Measurements from ENCODE around the gene AQP3.
"Not testable (repeated sequence)": the region's sequence is repeated elsewhere in the genome, so short reads cannot be mapped to it uniquely, and the experiment has no call there.

AQP3 gene

DNA sequence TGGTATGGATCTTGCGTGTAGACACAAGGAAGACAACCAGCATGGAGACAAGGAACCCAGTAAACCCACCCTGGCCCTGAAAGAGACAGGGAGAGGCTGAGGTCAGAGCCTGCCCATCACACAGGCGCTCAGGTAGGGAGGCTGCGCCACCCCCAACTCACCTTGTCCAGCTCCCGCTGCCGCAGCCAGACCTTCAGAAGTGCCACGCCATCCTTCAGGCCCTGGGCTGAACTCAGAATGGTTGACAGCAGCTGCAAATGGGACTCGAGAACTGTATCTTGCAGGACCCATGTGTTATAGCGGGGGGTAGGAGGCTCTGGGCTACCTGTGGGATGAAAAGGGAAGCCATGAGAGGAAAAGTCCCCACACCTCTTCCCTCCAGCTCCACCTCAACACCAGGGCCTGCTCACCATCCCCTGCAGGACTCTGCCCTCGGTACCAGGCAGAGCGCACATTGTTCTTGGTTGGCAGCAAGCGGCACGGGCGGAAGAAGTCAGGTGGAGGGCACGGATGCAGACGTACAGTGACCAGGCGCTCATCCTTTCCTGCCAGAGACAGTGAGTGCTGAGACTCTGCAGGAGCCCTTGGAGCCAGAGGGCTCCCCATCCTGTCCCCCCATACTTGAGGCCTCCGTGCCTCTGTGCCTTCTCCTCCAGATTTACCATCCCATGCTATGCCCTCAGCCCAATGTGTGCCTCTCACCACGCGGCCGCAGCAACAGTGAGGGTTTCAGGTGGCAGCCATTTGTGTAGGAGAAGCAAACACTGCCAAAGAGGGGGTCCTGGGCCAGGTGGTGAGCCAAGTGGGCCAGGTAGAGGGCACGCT is 21.6 kb upstream of the AQP3 start:
- TF ChIP-seq GATA1 (IDR thresholded peaks at IDR 0.05; ENCODE audit: low read depth, low read length) (no peak), POLR2A (IDR thresholded peaks at IDR 0.05; ENCODE audit: low read length) (no peak)

DNA sequence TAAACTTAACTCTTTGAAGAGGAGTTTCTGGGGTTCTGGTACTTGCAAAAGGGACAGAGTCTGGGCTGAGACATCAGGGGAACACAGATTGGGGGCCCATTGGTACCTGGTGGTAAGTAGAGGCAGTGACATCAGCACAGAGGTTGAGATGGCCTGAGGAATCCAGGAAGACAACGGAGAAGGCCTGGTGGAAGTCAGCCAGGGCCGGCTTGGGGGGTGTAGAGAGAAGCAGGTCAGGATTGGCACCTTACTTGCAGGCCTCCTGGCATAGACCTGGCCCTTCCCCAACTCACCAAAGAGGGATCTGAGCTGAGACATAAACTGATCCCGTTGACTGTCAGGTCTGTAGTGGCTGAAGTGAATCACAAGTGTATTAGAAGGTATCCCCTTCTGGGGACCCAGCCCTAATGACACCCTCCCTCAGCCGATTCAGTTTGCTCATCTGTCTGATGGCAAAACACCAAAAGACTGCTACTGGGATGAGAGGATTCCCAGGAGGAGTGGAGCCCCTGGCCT is 20.9 kb upstream of the AQP3 start:
- TF ChIP-seq GATA1 (IDR thresholded peaks at IDR 0.05; ENCODE audit: low read depth, low read length) = no peak
- no peak for TF ChIP-seq POLR2A (IDR thresholded peaks at IDR 0.05; ENCODE audit: low read length)
- no peak for DNase-seq

More for the DNA sequence above, 21.6 kb upstream of the AQP3 start:
- no peak for DNase-seq

DNA sequence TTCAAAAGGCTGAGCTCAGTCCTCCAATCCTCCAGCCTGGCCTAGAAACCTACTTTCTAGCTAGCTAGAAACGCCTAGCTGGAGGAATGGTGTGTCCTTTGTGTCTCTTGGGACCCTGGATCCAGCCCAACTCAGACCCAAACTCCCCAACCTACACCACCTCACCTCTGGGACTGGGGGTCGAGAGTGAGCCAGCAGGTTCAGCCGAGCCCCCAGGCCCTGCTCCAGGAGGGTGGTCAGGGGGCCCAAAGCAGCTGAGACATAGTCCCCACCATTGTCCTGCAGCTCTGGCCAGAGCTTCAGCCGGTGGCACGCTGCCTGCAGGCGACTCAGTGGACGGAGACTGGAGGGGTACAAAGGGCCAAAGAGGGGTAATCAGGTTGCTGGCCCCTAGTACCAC is 20.1 kb upstream of the AQP3 start:
- TF ChIP-seq POLR2A (IDR thresholded peaks at IDR 0.05; ENCODE audit: low read length) (no peak), GATA1 (IDR thresholded peaks at IDR 0.05; ENCODE audit: low read depth, low read length) (no peak)
- no peak for DNase-seq

DNA sequence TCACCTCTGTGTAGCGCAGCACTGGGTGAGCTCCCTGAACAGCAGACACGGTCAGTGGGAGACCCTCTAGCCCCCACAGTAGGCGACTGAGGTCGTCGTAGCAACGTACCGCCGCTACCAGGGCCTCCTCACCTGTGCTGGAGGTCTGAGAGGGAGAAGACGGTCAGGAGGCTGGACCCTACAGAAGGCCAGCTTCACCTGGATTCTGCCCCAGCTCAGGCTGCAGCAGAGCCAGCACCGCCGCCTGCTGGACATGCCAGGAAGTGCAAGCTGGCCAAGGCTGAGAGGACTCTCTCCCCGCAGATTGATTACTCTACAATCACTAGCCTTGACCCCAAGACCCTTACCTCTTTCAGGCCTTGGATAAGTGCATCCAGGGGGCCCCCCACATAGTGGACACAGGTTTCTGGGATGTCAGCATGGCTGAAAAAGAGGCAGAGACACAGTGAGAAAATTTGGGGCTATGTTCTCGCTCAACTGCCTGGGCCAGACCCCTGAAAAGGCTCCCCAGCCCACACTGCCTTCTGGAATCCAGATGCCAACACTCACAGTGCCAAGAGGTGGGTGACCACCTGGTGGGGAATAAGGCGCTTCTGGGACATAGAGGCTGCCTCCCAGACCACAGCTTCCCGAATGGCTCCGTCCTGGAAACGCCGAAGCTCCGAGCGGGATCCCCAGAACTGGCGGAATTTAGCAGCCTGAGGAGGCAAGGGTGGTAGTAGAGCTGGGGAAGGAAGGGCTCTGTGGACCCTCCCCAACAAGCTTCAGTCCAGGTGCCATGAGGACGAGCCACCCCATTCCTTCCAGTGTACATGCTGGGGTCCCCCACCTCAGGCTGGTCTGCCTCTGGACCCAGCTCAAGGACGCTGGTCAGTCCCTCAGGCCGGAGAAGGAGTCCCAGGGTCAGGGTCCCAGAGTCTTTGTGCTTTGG is 19.4 kb upstream of the AQP3 start:
- TF ChIP-seq POLR2A (IDR thresholded peaks at IDR 0.05; ENCODE audit: low read length) (no peak), GATA1 (IDR thresholded peaks at IDR 0.05; ENCODE audit: low read depth, low read length) (no peak)
- DNase-seq = peak; percentile 54 to 78

DNA sequence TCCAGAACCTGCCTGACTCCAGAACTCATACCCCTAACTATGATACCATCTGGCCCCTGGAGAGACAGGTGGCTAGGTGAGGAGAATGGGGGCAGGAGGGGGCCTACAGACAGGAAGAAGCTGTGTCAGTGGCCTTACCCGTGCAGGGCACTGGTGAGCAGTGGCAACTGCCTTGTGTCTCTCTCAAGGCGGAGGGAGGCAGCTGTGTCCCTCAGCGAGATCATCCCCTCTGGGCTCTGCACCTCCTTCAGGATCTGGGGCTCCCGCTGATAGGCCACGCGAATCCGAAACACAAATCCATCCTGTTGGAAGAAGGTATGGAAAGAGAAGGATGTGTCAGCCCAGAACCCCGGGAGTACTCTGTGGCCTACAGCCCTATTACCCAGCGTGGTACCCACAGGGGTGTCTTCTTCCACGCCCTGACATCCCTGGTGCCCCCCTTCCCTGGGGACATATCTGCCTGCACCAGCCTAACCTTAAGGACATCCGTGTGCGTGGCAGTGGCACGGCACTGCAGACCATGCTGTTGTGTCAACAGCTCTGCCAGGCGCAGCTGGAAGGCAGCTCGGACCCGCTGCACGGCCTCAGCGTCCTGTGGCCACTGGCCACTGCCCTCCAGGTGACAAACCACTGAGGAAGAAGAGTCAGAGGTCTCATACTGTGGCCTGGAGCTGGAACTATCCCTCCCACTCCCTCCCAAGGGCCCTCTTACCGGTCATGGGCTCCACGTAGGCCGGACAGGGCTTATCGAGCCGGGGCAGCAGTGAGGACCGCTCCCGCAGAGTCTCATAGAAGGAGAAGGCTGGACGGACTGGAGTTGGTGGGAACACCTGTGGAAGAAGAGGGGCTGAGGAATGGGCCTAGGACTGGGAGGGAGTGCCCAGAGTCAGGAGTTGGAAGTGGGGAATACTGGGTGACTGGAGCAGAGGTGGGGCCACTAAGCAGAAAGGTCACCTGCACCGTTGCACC is 18.5 kb upstream of the AQP3 start:
- TF ChIP-seq GATA1 (IDR thresholded peaks at IDR 0.05; ENCODE audit: low read depth, low read length) (no peak), POLR2A (IDR thresholded peaks at IDR 0.05; ENCODE audit: low read length) (no peak)
- DNase-seq = no peak

DNA sequence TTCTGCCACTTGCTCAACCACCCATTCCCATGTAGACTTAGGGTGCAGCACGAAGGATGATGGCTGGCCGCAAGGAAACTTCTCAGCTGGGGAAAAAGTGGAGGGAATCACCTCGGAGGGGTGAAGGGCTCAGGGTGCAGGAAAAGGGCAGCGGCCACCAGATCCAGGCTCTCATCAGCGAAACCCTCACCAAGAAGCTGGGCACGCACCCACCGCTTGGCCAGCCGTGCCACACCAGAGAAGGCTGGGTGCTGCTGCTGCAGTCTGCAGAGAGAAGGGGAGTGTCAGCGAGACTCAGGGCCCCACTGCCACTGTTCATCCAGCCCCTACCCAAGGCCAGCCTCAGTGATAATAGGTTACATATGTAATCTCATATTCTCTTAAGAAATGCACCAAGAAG is 17.7 kb upstream of the AQP3 start:
- no peak for DNase-seq
- TF ChIP-seq POLR2A (IDR thresholded peaks at IDR 0.05; ENCODE audit: low read length) (no peak), GATA1 (IDR thresholded peaks at IDR 0.05; ENCODE audit: low read depth, low read length) (no peak)

DNA sequence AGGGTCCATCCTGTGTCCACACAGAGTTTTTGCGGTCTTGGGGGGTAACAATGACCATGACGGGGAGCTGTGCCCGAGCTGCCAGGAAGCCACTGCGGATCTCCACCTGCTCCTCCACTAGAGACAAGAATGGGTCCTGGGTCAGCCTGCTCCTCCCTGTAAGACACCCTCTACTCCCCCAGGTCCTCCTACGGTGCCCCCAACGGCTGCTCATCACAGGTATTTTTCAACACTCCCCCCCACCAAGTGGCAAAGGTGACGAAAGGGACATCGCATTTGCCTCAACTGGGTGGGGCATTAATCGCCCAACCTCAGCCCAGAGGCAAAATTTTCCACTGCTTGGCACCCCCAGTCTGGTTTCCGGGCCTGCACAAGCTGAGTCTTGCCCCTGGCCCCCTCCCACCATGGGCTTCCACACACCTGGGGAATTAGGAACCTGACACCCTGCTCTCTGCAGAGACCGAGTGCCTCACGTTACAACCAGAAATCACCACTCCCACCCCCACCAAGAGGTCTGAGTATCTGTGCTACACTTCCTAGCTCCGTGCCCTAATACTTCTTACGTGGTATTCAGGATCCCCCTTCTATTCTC is 16.7 kb upstream of the AQP3 start:
- no peak for DNase-seq
- no peak for TF ChIP-seq GATA1 (IDR thresholded peaks at IDR 0.05; ENCODE audit: low read depth, low read length)
- TF ChIP-seq POLR2A (IDR thresholded peaks at IDR 0.05; ENCODE audit: low read length) = no peak

DNA sequence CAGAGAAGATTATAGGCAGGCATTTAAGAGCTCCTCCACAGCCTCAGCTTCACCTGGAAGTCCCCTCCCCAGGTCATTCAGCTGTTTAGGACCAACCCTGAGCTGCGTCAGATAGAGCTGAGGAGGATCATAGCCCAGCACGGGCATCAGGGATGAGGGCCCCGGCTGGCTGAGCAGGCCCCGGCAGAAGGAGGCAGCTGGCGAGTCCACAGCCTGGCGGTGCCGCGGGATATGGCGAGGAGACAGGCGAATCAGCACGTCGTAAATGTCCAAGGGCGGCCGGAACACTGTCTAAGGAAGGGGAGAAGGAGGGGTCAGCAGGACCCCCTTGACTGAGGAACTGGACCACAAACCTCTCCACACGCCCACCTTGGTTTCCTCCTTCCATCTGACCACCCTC is 15.8 kb upstream of the AQP3 start:
- TF ChIP-seq POLR2A (IDR thresholded peaks at IDR 0.05; ENCODE audit: low read length) (no peak), GATA1 (IDR thresholded peaks at IDR 0.05; ENCODE audit: low read depth, low read length) (no peak)
- no peak for DNase-seq

DNA sequence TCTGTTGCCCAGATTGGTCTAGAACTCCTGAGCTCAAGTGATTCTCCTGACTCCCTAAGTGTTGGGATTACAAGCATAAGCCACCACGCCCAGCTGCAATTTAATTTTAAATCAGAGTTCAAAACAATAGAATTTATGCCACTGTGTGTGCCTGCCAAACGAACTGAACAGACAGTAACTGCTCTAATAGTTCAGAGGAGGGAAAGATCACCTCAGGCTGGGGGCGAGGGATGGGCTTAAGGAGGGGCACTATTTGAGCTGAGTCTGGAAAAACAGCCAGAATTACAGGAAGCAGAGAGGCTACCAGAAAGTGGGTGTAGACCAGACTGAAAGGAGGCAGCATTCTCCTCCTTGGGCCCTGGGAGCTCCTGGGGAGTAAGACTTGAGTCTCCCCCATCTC is 14.1 kb upstream of the AQP3 start:
- TF ChIP-seq GATA1 (IDR thresholded peaks at IDR 0.05; ENCODE audit: low read depth, low read length) (no peak), POLR2A (IDR thresholded peaks at IDR 0.05; ENCODE audit: low read length) (no peak)

DNA sequence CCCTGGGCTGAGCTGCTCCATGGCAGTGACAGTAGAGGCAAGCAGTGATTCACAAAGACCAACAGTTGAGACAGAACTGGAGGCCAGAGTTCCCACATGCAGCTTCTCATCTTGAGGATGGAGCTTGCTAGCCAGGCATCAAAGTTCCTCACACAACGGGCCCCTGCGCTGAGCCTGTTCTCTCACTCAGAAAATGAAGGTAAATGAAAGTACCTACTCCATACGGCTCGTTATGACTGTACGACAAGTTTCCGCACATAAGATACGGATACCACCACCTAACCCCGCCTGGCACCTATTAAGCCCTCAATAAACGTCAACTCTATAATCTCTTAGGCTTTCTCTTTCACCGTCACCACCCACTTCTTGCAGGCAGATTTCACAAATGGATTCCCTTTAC is 13.5 kb upstream of the AQP3 start:
- TF ChIP-seq GATA1 (IDR thresholded peaks at IDR 0.05; ENCODE audit: low read depth, low read length) (no peak), POLR2A (IDR thresholded peaks at IDR 0.05; ENCODE audit: low read length) (no peak)
- no peak for DNase-seq

More for the DNA sequence above, 14.1 kb upstream of the AQP3 start:
- DNase-seq = no peak

DNA sequence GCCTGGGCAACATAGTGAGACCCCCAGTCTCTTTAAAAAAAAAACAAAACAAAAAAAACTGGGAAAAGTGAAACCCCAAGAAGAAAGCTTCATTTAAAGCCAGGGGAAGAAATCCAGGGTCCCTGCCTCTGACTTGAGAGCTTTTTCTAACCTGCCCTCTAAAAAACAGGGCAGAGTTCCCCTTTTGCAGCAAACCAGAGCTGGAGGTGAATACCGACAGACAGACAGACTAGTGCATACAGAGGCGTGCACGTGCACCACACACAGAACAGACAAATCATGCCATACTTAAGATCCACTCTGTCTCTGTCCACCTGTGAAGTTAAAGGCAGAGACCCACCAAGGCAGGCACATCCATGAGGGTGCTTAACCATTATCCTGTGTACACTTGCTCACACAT is 11.7 kb upstream of the AQP3 start:
- TF ChIP-seq POLR2A (IDR thresholded peaks at IDR 0.05; ENCODE audit: low read length) (no peak), GATA1 (IDR thresholded peaks at IDR 0.05; ENCODE audit: low read depth, low read length) (no peak)
- DNase-seq = no peak

DNA sequence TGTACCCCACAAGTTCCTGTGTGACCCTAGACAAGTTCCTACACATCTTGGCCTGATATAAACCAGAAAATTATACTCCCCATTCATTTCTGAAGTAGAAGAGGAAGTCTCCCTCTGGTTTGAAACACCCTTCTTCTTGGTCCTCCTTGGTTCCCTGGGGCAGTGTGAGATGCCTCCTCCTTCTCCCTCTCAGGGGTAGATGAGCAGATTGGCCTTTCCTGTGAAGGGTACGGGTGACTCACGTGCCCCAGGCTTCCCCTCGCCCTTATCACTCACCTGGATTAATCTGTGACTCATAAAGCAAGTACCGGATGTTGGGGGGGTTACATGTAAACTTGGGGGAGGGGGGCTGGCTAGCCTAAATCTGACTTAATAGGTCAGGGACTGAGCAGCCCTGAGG is 11.1 kb upstream of the AQP3 start:
- DNase-seq = no peak
- TF ChIP-seq GATA1 (IDR thresholded peaks at IDR 0.05; ENCODE audit: low read depth, low read length) = no peak
- TF ChIP-seq POLR2A (IDR thresholded peaks at IDR 0.05; ENCODE audit: low read length) = no peak

DNA sequence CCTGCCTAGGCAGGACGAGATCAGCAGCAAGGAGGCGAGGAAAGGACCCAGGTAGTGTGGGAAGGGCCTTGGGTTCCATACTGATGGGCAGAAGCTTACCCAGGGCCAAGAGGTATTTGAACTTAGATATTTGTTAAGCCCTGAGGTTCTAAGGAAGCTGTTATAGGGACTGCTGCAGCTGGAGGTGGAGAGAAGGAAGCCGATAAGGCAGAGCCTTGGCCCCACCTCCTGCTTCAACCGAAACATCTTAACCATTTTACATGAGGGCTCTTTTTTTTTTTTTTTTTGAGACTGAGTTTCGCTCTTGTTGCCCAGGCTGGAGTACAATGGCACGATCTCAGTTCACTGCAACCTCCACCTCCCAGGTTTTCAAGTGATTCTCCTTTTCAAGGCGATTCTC is 8.6 kb upstream of the AQP3 start:
- peak; percentile 15 to 16 for DNase-seq
- TF ChIP-seq POLR2A (IDR thresholded peaks at IDR 0.05; ENCODE audit: low read length) = no peak

DNA sequence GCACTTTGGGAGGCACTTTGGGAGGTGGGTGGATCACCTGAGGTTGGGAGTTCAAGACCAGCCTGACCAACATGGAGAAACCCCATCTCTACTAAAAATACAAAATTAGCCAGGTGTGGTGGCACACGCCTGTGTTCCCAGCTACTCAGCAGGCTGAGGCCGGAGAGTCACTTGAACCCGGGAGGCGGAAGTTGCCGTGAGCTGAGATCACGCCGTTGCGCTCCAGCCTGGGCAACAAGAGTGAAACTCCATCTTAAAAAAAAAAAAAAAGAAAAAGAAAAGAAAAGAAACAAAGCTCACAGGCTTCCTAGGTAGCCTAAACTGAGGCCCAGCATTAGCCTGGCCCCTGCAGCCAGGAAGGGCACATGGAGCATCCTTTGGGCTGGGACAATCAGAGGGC is 8.1 kb upstream of the AQP3 start:
- not testable (repeated sequence) for DNase-seq

DNA sequence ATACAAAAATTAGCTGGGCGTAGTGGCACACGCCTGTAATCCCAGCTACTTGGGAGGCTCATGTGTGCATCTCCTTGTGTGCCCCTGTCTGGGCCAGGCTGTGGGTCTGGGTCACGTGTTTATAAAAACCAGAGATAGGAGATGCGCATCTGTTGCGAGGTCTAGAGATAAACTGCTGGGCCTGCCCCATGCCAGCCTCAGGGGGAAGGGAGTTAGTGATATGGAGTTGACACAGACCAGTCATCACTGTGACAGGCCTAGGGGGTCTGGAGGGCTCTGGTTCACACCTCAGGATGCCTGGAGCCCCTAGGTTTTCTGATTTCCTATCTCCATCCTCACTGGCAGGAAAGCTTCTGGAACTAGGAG is 7.3 kb upstream of the AQP3 start:
- DNase-seq = peak; percentile 31 to 65

All from erythroblast (primary cell).